NB4 (cell line): ENCODE data around the gene PDE9A.
A peak's percentile ranks its signal among the peaks of the same experiment; 100 is the strongest.

Experiments
- DNase-seq: peaks from one replicate; pipeline ENCODE4 v3.0.0; 2010; ENCODE audit warnings: low read depth
- H3K4me3 ChIP-seq: one replicate; pipeline ENCODE4 v1.5.1; 2011; ENCODE audit warnings: mild to moderate bottlenecking, low read depth, low read length, moderate library complexity
- CTCF ChIP-seq: IDR thresholded peaks from one replicate; pipeline ENCODE4 v1.5.1; 2012; ENCODE audit warnings: low read depth, low read length
- MAX ChIP-seq: IDR thresholded peaks from 2 replicates; pipeline ENCODE4 v1.6.1; 2011; ENCODE audit warnings: low read depth, low read length
- MYC ChIP-seq: IDR thresholded peaks from 2 replicates; pipeline ENCODE4 v1.6.1; 2011; ENCODE audit warnings: low read depth, low read length
- POLR2A ChIP-seq: IDR thresholded peaks from 2 replicates; pipeline ENCODE4 v1.6.1; 2011; ENCODE audit warnings: mild to moderate bottlenecking; ENCODE audit not compliant: insufficient read length; ENCODE audit errors: extremely low read depth

PDE9A gene

GRCh38 chr21:42648606-42649005, 4.8 kb upstream of the PDE9A start:
- no peak for TF ChIP-seq MAX
- no peak for TF ChIP-seq CTCF
- no peak for TF ChIP-seq POLR2A
- TF ChIP-seq MYC: no peak
- no peak for DNase-seq
- H3K4me3 ChIP-seq: no peak overlapping the region

- DNase-seq: no peak
- TF ChIP-seq MYC (no peak), CTCF (no peak), POLR2A (no peak), MAX (no peak)
- no peak overlapping the region for H3K4me3 ChIP-seq
Measured at GRCh38 chr21:42649122-42650032, 4.0 kb upstream of the PDE9A start.

- TF ChIP-seq MAX (no peak), CTCF (no peak), POLR2A (no peak), MYC (no peak)
- no peak for DNase-seq
- H3K4me3 ChIP-seq: no peak overlapping the region
Measured at GRCh38 chr21:42650033-42650370, 3.4 kb upstream of the PDE9A start.

DNA sequence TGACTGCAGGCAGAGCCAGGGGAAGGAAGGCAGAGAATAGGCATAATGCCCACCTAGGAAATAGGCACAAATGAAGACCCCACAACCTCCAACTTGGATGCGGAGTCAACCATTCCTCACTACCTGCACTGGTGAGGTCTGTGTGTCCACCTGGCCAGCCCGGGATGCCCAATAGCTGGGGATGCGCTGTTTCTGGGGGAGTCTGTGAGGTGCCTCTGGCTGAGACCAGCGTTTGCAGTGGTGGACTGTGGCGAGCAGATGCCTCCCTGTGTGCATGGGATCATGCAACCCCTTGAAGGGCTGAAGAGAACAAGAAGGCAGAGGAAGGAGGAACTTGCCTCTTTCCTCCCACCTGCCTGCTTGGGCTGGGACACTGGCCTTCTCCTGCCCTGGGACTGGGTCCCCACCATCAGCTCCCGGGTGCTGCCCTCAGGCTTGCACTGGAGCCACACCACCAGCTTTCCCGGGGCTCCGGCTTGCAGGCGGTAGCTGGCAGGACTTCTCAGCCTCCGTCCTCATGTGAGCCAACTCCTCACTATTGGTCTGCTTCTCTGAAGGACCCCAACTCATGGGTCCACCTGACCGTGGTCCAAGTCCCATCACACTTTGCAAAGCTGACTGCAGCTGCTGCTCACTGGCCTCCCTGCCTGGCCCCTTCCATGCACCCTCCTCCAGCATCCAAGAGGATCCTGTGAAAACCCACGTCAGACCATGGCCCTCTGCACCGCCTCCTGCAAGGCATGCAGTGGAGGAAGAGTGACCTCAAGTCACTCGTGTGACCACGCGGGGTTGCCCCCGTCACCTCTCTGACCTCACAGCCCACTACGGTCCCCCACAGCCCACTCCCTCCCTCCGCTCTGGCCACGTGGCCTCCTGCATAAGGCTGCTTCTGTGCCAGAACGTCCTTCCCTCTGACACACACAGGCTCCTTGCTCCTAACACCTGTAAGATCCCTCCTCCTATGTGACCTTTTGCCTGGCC, 2.7 kb upstream of the PDE9A start:
- no peak overlapping the region for H3K4me3 ChIP-seq
- no peak for DNase-seq
- TF ChIP-seq MAX (no peak), POLR2A (no peak), MYC (no peak), CTCF (no peak)

DNA sequence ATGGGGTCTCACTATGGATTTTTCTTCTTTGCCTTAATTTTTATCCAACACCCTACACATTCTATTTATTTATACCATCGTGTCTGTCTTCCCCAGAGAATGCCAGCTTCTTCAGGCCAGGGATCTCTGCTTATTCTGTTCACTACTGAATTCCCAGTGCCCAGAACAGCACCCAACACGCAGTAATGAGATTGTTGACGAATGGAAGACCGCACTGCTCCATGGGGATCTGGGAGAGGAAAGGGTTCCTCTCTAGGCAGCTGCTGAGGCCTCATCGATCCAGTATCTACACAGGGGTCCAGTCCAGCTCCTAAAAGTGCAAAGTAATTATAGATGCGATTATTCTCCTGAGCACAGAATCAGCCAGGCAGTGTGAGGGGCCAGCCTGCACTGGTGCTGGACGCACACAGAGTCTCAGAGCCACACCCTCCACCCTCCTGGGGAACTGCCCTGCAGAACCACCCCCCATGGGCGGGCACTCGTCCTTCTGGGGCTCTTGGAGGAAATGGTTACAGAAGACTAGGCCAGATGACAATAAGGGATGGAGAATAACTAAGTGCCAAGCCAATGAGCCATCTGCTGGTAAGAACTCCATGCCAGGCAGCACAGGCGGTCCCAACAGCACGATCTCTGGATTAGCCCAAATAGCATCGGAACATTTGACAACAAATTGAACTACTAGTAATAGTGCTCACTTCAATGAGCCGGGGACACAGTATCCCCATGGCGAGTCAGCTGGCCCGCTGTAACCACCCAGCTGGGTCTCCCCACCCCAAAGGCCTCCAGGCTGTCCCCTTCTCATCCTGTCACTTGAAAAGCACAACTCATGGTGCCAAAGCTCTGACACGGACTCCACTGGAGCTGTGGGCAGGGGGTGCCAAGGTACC, 1.7 kb upstream of the PDE9A start:
- TF ChIP-seq MAX (0 out of 2 replicates have a peak, but pooled peaks have one; percentile 7), POLR2A (no peak)
- no peak overlapping the region for H3K4me3 ChIP-seq
- DNase-seq: peak; percentile 68
